HG02870 (cell line): Measurements from ENCODE around the gene TOLLIP.
"Not testable (repeated sequence)": the region's sequence is repeated elsewhere in the genome, so short reads cannot be mapped to it uniquely, and the experiment has no call there.

Source experiments
- ATAC-seq: cut with Tn5 transposase; IDR thresholded peaks from one replicate; pipeline ENCODE4 v1.9.1; 2021; ENCODE audit warnings: mild to moderate bottlenecking, moderate library complexity; ENCODE audit not compliant: unreplicated experiment

TOLLIP gene

GRCh38 chr11:1252371-1253102, 56.9 kb downstream of the TOLLIP start:
- no peak for ATAC-seq

GRCh38 chr11:1251236-1251770, 58.1 kb downstream of the TOLLIP start:
- no peak for ATAC-seq

GRCh38 chr11:1250411-1250810, 59.0 kb downstream of the TOLLIP start:
- ATAC-seq: not testable (repeated sequence)

GRCh38 chr11:1248951-1249350, 60.5 kb downstream of the TOLLIP start:
- not testable (repeated sequence) for ATAC-seq

GRCh38 chr11:1247026-1247425, 62.4 kb downstream of the TOLLIP start:
- ATAC-seq: not testable (repeated sequence)

- ATAC-seq: not testable (repeated sequence)
Measured at GRCh38 chr11:1246301-1246700, 63.1 kb downstream of the TOLLIP start.

GRCh38 chr11:1245717-1246116, 63.7 kb downstream of the TOLLIP start:
- not testable (repeated sequence) for ATAC-seq

- not testable (repeated sequence) for ATAC-seq
Measured at GRCh38 chr11:1244557-1244956, 64.9 kb downstream of the TOLLIP start.

- ATAC-seq: not testable (repeated sequence)
Measured at GRCh38 chr11:1243521-1243920, 65.9 kb downstream of the TOLLIP start.

GRCh38 chr11:1242751-1243150, 66.7 kb downstream of the TOLLIP start:
- ATAC-seq: not testable (repeated sequence)

GRCh38 chr11:1242289-1242688, 67.1 kb downstream of the TOLLIP start:
- ATAC-seq: no peak

GRCh38 chr11:1241706-1242105, 67.7 kb downstream of the TOLLIP start:
- ATAC-seq: no peak

GRCh38 chr11:1240771-1241170, 68.7 kb downstream of the TOLLIP start:
- no peak for ATAC-seq

GRCh38 chr11:1239596-1240205, 69.7 kb downstream of the TOLLIP start:
- ATAC-seq: no peak

- ATAC-seq: no peak
Measured at GRCh38 chr11:1238767-1239595, 70.5 kb downstream of the TOLLIP start.

GRCh38 chr11:1237851-1238250, 71.6 kb downstream of the TOLLIP start:
- ATAC-seq: no peak

GRCh38 chr11:1237128-1237580, 72.3 kb downstream of the TOLLIP start:
- no peak for ATAC-seq

- ATAC-seq: no peak
Measured at GRCh38 chr11:1236316-1237127, 72.9 kb downstream of the TOLLIP start.

GRCh38 chr11:1235901-1236315, 73.5 kb downstream of the TOLLIP start:
- ATAC-seq: no peak

GRCh38 chr11:1235306-1235900, 74.0 kb downstream of the TOLLIP start:
- ATAC-seq: no peak
